Lower leg skin (tissue), 4 donors: ENCODE data around the gene XPNPEP3. TPM values are rescaled to one million over a fixed set of nuclear protein-coding genes. Genes with fewer than 3 reads are reported as not detected.
A peak's percentile ranks its signal among the peaks of the same experiment; 100 is the strongest.

Experiments used
- DNase-seq, 2 donors: peaks; one replicate each; pipeline ENCODE4 v3.0.0-alpha.2; 2019; ENCODE audit warnings: low spot score in 2 of 2
- H3K4me3 ChIP-seq: fragments of 200-600 bp; sonication (generic); 2 replicates; pipeline ENCODE4 v1.5.1; 2017; ENCODE audit warnings: mild to moderate bottlenecking, low read depth; ENCODE audit not compliant: poor library complexity, severe bottlenecking
- CTCF ChIP-seq, 3 donors: fragments of 450-650 bp; IDR thresholded peaks; one replicate each; pipeline ENCODE4 v1.5.1; 2016; ENCODE audit warnings: antibody characterized with exemption in 3 of 3, mild to moderate bottlenecking in 3 of 3, moderate library complexity in 2 of 3
- POLR2A ChIP-seq, 2 donors: fragments of 450-650 bp; IDR thresholded peaks; one replicate each; pipeline ENCODE4 v1.6.1; 2016 to 2017; ENCODE audit warnings: antibody characterized with exemption in 2 of 2, mild to moderate bottlenecking in 1 of 2, moderate library complexity in 1 of 2
- WGBS, 2 donors: methylation state at CpG; one replicate each; pipeline ENCODE4 v1.1.5; 2018; 5-methylcytosine and 5-hydroxymethylcytosine counted together
- intact Hi-C: fragments of 100-400 bp; cut with DNase I; formaldehyde crosslinking; loops from one replicate; pipeline ENCODE4 v1.15.0; 2023; ENCODE audit warnings: low total_unique reads
- total RNA-seq, 4 donors: library from RNA; depleted of rRNA; stranded (reverse); fragments of >200 nt; gene quantifications; one replicate each; pipeline ENCODE4 v1.1.0, GENCODE V29; 2016

The XPNPEP3 gene
- total RNA-seq, 4 donors from 2014 or later, result 8.7 to 11.2 (median 10.6) TPM

- TF ChIP-seq CTCF (IDR thresholded peaks at IDR 0.05) (no peak), POLR2A (IDR thresholded peaks at IDR 0.05) (no peak)
- intact Hi-C loops, result loop anchor here (5.0 kb wide), 1 partner anchor 138 kb away; the partner anchor contains the start of gene EP300
- WGBS, 2 donors, result 75 to 76% methylated on average over 4 of the region's 4 CpGs
- H3K4me3 ChIP-seq, result no peak overlapping the region
- no peak for DNase-seq
Measured at GRCh38 chr22:40954113-40954512, 97.2 kb downstream of the XPNPEP3 start.

- H3K4me3 ChIP-seq, result no peak overlapping the region
- 69% methylated on average over 3 of the region's 3 CpGs for WGBS, 2 donors
- no peak for DNase-seq
- no peak for TF ChIP-seq CTCF (IDR thresholded peaks at IDR 0.05)
- TF ChIP-seq POLR2A (IDR thresholded peaks at IDR 0.05), result no peak
- intact Hi-C loops, result no loop called here
Measured at GRCh38 chr22:40955571-40955970, 98.6 kb downstream of the XPNPEP3 start.

GRCh38 chr22:40957601-40958000 is 100.7 kb downstream of the XPNPEP3 start:
- H3K4me3 ChIP-seq, result no peak overlapping the region
- DNase-seq, result peak in 1 of 2 donors; percentile 31
- 90 to 96% methylated on average over 7 of the region's 7 CpGs for WGBS, 2 donors
- intact Hi-C loops, result no loop called here
- TF ChIP-seq CTCF (IDR thresholded peaks at IDR 0.05), result no peak
- TF ChIP-seq POLR2A (IDR thresholded peaks at IDR 0.05), result no peak

GRCh38 chr22:40958299-40958698 is 101.4 kb downstream of the XPNPEP3 start:
- WGBS, 2 donors, result 81 to 90% methylated on average over 2 of the region's 2 CpGs
- intact Hi-C loops, result no loop called here
- no peak overlapping the region for H3K4me3 ChIP-seq
- TF ChIP-seq POLR2A (IDR thresholded peaks at IDR 0.05), result no peak
- no peak for TF ChIP-seq CTCF (IDR thresholded peaks at IDR 0.05)
- no peak for DNase-seq

GRCh38 chr22:40960145-40960544 is 103.2 kb downstream of the XPNPEP3 start:
- no peak for TF ChIP-seq POLR2A (IDR thresholded peaks at IDR 0.05)
- no peak for TF ChIP-seq CTCF (IDR thresholded peaks at IDR 0.05)
- intact Hi-C loops, result no loop called here
- 77 to 81% methylated on average over 2 of the region's 2 CpGs for WGBS, 2 donors

More at GRCh38 chr22:40960145-40960544, 103.2 kb downstream of the XPNPEP3 start:
- DNase-seq, result no peak
- H3K4me3 ChIP-seq, result no peak overlapping the region
